Type B pancreatic cell (in vitro differentiated cells): ENCODE data around the gene NCBP3. TPM values are rescaled to one million over a fixed set of nuclear protein-coding genes. Genes with fewer than 3 reads are reported as not detected.
"Not testable (repeated sequence)": the region's sequence is repeated elsewhere in the genome, so short reads cannot be mapped to it uniquely, and the experiment has no call there.

ENCODE experiments used
- DNase-seq: peaks from one replicate; pipeline ENCODE4 v3.0.0; 2021; ENCODE audit warnings: mixed read lengths; ENCODE audit not compliant: unreplicated experiment; ENCODE audit errors: extremely low spot score
- H3K27ac Mint-ChIP-seq: 2 replicates; pipeline ENCODE4 v1.8.0; 2021; ENCODE audit warnings: mild to moderate bottlenecking, mixed read lengths
- H3K27me3 Mint-ChIP-seq: 2 replicates; pipeline ENCODE4 v1.8.0; 2021; ENCODE audit warnings: mixed read lengths
- H3K36me3 Mint-ChIP-seq: 2 replicates; pipeline ENCODE4 v1.8.0; 2021; ENCODE audit warnings: mixed read lengths
- H3K4me1 Mint-ChIP-seq: one replicate; pipeline ENCODE4 v1.8.0; 2021; ENCODE audit warnings: mixed read lengths; ENCODE audit not compliant: unreplicated experiment
- H3K4me3 Mint-ChIP-seq: 2 replicates; pipeline ENCODE4 v1.8.0; 2021; ENCODE audit warnings: mild to moderate bottlenecking, mixed read lengths
- H3K9me3 Mint-ChIP-seq: 2 replicates; pipeline ENCODE4 v1.8.0; 2021; ENCODE audit warnings: mixed read lengths
- CTCF ChIP-seq: fragments of 200-600 bp; sonication (generic); conservative IDR thresholded peaks from 2 replicates; pipeline ENCODE4 v1.5.0; 2021; ENCODE audit warnings: antibody characterized with exemption, mild to moderate bottlenecking
- total RNA-seq: library from RNA; stranded (reverse); gene quantifications from 2 replicates; pipeline ENCODE4 v1.2.1, GENCODE V29; 2021; ENCODE audit warnings: low replicate concordance

The NCBP3 gene
- total RNA-seq, 1 donor from 2014 or later, result 58.2 TPM

GRCh38 chr17:3845291-3845620 is 790 bp downstream of the NCBP3 start:
- Mint-ChIP-seq H3K4me3 (peak overlapping the region; percentile 96), H3K4me1 (peaks cover 13% of the 10 kb centered on the region), H3K27me3 (peaks cover 3% of the 10 kb centered on the region), H3K27ac (peak overlapping the region; percentile 91), H3K36me3 (peaks cover 8% of the 10 kb centered on the region), H3K9me3 (no peaks in the 10 kb centered on the region)
- TF ChIP-seq CTCF, result no peak
- DNase-seq, result no peak

- not testable (repeated sequence) for DNase-seq, H3K27me3 Mint-ChIP-seq, H3K9me3 Mint-ChIP-seq, H3K27ac Mint-ChIP-seq
- Mint-ChIP-seq H3K36me3 (peaks cover 13% of the 10 kb centered on the region), H3K4me3 (peak overlapping the region; percentile 96), H3K4me1 (peaks cover 15% of the 10 kb centered on the region)
Measured at GRCh38 chr17:3844556-3844955, 1.5 kb downstream of the NCBP3 start.

GRCh38 chr17:3843935-3844516 is 2.0 kb downstream of the NCBP3 start:
- TF ChIP-seq CTCF, result peak; percentile 70
- no peak for DNase-seq
- Mint-ChIP-seq H3K27me3 (no peaks in the 10 kb centered on the region), H3K36me3 (peaks cover 14% of the 10 kb centered on the region), H3K4me3 (peak overlapping the region; percentile 96), H3K27ac (peak overlapping the region; percentile 78), H3K9me3 (no peaks in the 10 kb centered on the region), H3K4me1 (peaks cover 16% of the 10 kb centered on the region)

GRCh38 chr17:3838206-3838605 is 7.8 kb downstream of the NCBP3 start:
- Mint-ChIP-seq H3K4me3 (peak overlapping the region; percentile 35), H3K4me1 (peaks cover 11% of the 10 kb centered on the region), H3K27me3 (no peaks in the 10 kb centered on the region), H3K9me3 (no peaks in the 10 kb centered on the region), H3K36me3 (peaks cover 23% of the 10 kb centered on the region), H3K27ac (peak overlapping the region; percentile 94)
- no peak for TF ChIP-seq CTCF
- DNase-seq, result no peak

- DNase-seq, result no peak
- Mint-ChIP-seq H3K4me3 (no peak overlapping the region), H3K27ac (no peak overlapping the region), H3K4me1 (peaks cover 11% of the 10 kb centered on the region), H3K27me3 (no peaks in the 10 kb centered on the region), H3K9me3 (no peaks in the 10 kb centered on the region), H3K36me3 (peaks cover 23% of the 10 kb centered on the region)
- no peak for TF ChIP-seq CTCF
Measured at GRCh38 chr17:3836551-3836950, 9.5 kb downstream of the NCBP3 start.

GRCh38 chr17:3835410-3836229 is 10.4 kb downstream of the NCBP3 start:
- H3K4me3 Mint-ChIP-seq, result no peak overlapping the region

More at GRCh38 chr17:3835410-3836229, 10.4 kb downstream of the NCBP3 start:
- no peak for TF ChIP-seq CTCF
- Mint-ChIP-seq H3K36me3 (peaks cover 23% of the 10 kb centered on the region), H3K27ac (no peak overlapping the region), H3K9me3 (no peaks in the 10 kb centered on the region), H3K27me3 (no peaks in the 10 kb centered on the region), H3K4me1 (peaks cover 11% of the 10 kb centered on the region)
- no peak for DNase-seq
